GM19099 (cell line): ENCODE results near the gene FAM107B.

Experiments used
- POLR2A ChIP-seq: IDR thresholded peaks from 3 replicates; pipeline ENCODE4 v1.6.1; 2011; ENCODE audit warnings: low read depth; ENCODE audit not compliant: insufficient read length; ENCODE audit errors: extremely low read depth

The FAM107B gene

DNA sequence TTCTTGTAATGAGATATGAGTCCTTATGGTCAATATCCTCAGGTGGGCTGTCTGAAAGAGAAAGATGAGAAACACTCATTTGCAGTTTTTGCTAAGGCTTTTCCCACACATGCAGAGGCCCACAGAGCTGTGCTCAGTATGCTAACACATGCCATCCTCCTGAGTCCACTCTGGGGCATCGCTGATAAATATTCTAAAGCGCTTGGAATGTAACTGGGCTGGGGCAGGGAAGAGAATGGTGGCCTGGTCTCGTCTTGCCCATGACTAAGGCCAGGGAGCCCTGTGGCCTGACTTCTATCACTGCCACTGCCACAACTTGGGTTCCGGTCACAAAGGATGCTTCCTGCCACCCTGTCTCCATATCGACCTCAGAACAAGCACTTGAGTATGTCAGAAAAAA is 244.2 kb downstream of the FAM107B start:
- no peak for TF ChIP-seq POLR2A

DNA sequence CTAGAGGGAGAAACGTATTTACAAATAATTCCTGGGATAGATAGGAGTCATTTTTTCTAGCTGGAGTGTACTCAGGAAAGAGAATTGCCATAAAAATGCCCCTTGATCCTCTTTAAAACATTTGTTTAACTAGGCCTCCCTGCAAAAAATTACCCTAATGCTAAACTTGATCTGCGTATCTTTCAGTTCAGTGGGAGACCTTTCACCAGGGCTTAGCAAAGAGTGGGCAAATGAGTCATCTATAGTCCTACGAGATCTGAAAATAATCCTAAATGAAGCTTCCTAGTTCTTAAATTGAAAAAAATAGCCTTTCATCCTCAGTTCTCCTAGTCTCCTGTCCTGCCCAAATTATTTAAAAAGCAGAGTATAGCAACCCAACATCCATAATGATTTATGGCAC is 245.3 kb downstream of the FAM107B start:
- no peak for TF ChIP-seq POLR2A

DNA sequence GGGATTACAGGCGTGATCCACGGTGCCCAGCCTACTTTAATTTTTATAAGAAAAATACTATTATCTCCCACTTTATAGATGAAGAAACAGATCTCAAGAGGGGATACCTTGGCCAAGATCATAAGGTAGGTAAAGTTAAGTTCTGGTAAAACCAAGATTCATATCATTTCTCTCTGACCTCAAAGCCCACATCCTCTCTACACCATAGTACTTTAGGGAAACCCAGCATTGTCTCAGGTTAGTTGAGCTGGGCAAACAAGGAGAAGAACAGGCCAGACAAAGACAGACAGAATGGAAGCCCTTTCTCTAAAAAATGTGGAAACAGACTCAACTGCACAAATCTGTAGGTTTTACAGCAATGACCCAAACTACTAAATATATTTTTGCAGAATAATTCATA is 246.2 kb downstream of the FAM107B start:
- TF ChIP-seq POLR2A = no peak

- TF ChIP-seq POLR2A = no peak
Observed at GRCh38 chr10:14527915-14528314, 246.8 kb downstream of the FAM107B start.

- TF ChIP-seq POLR2A = no peak
Observed at GRCh38 chr10:14527134-14527844, 247.4 kb downstream of the FAM107B start.

GRCh38 chr10:14526326-14526725 is 248.4 kb downstream of the FAM107B start:
- TF ChIP-seq POLR2A = no peak

DNA sequence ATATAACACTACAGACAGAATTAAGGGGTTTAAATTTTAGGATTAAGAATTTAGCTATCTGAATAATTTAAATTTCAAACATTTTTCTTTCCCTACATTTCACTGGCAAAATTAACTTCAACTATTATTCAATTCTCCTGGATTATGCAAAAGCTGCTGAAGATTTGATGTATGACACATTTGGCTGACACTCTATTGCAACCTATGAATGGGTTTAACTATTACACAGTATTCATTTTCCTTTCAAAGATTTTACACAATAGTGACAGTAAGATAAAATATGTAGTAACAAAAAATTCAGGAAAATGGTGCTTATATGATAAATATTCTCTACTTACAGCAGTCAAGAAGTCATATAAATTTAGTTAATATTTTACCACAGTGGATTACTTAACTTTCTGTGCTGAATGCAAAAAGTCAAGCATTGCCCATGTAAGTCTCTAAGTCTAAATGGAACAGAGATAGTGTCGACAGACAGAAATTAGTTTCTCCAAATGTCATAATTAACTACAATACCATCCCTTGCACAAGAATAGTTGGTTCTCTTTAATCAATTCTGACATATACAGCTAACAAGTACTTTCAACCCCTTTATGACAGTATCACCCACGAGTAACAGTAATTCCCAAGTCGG is 249.9 kb downstream of the FAM107B start:
- TF ChIP-seq POLR2A = no peak

DNA sequence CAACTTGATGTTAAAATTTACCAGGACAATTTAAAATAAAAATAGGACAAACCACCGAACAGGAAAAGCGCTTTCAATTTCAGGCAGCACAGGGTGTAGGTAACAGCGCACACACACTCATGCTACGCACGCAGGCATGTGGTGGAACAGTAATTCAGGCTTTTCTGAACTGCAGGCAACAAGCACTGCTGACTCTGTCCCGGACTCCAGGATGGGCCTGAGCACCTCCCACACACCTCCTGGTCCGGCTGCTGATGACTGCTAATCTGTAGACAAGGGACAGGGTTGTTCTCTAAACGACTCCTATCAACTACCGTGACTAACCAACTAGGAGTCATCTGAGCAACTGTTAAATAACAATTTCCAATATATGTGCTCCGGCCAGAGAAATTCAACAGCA is 251.4 kb downstream of the FAM107B start:
- no peak for TF ChIP-seq POLR2A

DNA sequence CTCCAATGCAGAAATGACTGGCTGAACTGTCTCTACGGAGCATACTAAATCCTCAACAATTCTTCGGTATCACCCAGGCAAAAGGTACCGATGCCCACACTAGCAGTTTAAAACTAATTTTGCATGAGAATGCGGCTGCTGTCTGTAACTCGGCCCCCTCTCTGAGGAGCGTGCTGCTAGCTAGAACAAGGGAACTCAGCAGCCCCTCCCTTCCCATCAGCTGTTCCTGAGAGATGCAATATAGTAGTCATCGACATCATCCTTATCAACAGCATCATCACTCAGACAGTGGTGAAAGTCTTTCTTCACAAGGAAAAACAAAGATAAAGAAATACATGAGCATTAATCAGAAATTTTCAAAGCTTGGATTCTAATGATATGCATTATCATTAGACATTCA is 254.9 kb downstream of the FAM107B start:
- no peak for TF ChIP-seq POLR2A

- no peak for TF ChIP-seq POLR2A
Observed at GRCh38 chr10:14518149-14518548, 256.5 kb downstream of the FAM107B start.

DNA sequence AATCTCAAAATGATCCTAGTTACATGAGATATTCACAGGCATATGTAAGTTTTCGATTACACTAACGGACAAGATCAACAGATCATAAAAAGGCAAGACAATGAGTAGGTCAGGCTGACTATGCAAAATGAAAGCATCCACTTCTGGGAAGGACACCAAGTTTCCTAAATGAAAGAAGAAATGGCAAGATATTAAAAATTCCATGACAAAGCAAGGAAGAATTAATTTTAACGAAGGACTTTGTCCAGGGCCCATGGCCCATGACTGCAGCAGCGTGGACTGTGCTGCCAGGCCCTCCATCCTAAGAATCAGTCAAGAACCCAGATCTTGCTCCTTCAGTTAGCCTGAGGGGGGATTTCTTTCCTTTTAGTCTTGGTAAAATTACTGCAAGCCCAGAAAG is 261.6 kb downstream of the FAM107B start:
- TF ChIP-seq POLR2A = no peak

DNA sequence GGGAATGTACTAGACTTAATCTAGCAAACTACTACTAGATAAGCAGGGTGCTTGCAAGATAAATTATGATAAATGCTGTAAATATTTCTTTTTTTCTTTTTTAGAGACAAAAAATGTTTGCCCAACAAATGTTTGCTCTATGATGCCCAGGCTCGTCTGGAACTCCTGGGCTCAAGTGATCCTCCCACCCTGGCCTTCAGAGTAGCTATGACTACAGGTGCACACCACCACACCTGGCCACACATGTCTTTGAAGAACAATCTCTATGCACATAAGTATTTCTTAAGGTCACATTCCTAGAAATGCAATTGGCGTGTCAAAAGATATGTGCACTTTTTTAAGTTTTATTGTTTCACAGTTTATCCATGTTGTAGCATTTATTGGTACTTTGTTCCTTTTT is 264.4 kb downstream of the FAM107B start:
- TF ChIP-seq POLR2A = no peak

GRCh38 chr10:14508725-14509124 is 266.0 kb downstream of the FAM107B start:
- no peak for TF ChIP-seq POLR2A

DNA sequence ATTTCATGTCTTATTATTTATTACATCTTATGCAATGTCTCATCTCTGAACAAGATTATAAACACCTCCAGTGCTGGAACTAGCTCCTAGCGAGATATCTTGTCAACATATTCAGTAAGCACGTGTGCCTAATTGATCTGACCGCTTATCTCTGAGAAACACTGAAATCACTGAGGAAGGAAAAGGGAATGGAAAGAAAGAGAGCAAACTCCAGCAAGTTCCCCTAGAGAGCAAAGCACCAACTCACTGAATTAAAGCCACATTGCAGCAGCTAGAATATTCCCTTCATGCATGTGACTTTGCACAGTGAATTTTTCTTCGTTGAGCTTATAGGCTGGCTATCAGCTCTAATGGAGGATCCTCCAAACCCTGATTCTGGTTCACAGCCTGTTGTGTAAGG is 266.9 kb downstream of the FAM107B start:
- no peak for TF ChIP-seq POLR2A

GRCh38 chr10:14507176-14507575 is 267.5 kb downstream of the FAM107B start:
- no peak for TF ChIP-seq POLR2A

DNA sequence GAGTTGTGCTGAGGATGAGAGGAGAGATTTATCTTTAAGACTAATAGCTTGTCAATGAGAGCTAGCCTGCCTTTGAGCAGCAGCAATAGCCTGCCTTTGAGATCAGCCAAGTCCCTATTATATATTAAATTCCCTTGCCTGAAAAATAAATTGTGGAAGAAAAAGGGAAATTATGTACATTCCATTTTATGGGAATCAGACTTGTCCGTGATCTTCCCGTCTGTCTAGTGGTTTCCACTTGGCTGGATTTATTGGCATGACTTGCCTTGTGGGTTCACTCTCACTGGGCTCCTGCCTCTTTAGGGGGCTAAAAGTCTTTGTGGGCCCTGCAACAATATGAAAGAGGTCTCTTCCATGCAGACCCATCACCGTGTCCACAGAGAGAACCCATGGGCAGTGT is 272.3 kb downstream of the FAM107B start:
- no peak for TF ChIP-seq POLR2A
